CD4-positive, alpha-beta T cell treated with Interleukin-17A for 4 hours (primary cell): ENCODE measurements around the gene CLDN34.

Experiments used
- DNase-seq: peaks from one replicate; pipeline ENCODE4 v3.0.0-alpha.2; 2020; ENCODE audit warnings: mixed read lengths

The CLDN34 gene

GRCh38 chrX:10017872-10018271 lies 50.7 kb downstream of the CLDN34 start:
- DNase-seq, result no peak
